Measurements from ENCODE around the gene FAT1.
A peak's percentile ranks its signal among the peaks of the same experiment; 100 is the strongest.

FAT1 gene

DNA sequence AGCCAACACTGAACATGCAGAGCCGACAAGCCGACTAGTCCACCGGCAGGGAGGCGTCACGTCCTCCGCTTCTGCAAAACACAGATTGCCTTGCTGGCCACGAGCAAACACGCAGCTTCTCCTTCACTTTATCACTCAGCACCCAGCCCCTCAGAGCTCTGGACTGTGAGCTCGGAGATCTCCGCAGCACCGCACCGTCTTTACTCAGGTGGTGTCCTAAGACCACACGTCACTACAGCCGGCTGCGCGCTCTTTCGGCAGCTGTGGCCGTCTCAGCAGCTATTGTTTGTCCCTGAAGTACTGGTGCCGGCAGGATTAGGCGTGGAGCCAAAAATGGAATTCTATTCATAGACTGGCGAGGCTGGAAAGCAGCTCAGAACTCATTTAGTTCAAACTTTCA lies 72.0 kb downstream of the FAT1 start:
- DNase-seq (ENCODE audit: low spot score): no peak

- no peak for DNase-seq (ENCODE audit: low spot score)
Measured at GRCh38 chr4:186651181-186651603, 72.5 kb downstream of the FAT1 start.

DNA sequence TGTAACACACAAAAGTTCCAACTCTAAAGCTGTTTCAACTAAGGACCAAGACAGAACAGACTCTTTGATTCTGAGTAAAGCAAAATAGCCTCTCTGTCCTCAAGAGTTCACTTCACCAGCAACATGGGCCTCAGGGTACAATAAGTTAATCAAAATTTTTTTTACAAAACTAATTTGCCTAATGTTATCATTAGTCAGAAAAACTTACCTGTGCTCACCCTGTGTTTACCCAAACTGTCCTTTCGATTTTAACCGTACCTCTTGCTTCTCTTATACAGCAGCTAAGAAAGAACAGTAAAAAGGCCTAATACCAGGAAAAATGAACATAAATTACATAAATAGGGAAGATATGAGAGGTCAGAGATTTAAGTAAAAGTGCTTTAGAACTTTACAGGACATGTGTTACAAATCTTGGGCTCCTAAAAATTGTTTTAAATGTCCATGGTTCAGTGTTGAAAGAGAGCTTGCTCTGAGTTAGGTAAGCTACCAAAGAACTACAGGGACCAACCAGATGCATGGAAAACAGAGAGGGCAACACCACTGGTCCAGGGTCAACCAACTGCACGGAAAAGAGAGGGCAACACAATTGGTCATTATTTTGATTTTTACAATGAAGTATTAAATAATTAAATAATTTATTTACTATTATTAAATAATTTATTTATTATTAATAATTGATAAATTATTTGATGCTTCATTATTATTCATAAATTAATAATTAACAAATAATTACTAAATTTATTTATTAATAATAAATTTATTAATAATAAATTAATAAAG lies 73.1 kb downstream of the FAT1 start:
- DNase-seq (ENCODE audit: low spot score): no peak

DNA sequence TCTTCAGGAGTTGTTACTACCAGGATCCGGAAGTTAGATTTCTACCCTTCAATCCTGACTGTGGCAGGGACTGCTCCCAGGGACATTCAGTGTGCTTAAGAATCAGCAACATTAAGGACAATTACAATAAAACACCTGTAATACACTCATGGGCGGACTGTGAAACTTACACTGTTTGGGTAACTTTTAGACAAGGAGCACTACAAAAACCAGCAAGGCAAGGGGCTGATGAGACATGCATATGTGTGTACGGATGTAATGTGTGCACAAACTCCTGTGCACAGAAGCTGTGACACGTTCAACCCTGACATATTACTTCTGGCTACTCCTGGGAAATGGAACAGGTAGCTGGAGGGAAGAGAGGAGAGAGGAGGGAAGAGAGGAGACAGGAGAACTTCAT lies 75.8 kb downstream of the FAT1 start:
- no peak for DNase-seq (ENCODE audit: low spot score)

GRCh38 chr4:186644737-186645261 lies 78.9 kb downstream of the FAT1 start:
- no peak for DNase-seq (ENCODE audit: low spot score)

DNA sequence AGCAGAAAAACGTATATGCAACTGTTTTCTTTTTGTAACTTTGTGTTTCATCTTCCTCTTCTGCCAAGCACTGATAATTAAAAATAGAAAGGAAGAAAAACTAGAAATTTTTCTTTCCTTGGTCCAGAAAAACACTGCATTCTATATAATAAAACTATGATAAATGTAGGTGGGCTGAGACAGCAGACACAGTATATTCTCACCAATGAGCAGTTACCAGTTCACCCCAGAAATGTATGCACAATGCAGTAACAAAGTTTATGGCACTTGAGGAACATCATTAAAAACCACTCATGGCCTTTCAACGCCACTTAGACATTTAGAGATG lies 79.4 kb downstream of the FAT1 start:
- DNase-seq (ENCODE audit: low spot score): no peak

DNA sequence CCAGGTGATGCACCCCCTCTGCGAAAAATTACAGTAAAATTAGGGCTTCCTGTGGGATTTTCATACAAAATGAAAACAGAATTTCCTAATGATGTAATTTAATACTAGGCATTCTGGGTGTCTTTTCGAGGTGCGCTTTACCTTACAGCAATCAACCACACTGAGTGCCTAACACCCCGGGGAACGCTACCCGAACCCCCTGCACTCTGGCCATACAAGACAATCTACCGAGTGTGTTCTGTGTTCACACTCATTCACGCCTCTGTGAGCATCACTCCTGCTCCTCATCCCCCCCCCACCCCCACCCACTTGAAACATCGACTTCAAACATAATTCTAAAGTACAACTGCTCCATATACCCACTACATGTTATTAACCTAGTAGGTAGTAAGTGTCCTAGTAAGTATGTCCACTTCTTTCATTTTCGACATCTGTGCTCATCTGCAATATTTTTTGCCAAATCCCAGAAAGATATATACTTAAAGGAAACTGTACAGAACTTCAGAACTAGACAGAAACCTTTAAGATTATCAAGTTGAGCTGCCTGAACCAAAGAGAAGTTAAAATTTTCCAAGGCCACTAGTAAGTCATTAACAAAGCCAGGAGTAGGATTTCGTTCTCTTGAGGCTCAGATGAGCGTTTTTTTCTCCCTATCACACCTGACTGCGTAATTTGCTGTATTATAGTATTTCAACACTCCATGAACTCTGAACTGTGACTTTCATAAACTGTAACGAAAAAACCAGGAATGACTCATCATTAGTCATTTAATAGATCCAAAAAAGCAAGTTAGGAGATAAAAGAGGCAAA lies 80.0 kb downstream of the FAT1 start:
- DNase-seq (ENCODE audit: low spot score): peak; percentile 26

DNA sequence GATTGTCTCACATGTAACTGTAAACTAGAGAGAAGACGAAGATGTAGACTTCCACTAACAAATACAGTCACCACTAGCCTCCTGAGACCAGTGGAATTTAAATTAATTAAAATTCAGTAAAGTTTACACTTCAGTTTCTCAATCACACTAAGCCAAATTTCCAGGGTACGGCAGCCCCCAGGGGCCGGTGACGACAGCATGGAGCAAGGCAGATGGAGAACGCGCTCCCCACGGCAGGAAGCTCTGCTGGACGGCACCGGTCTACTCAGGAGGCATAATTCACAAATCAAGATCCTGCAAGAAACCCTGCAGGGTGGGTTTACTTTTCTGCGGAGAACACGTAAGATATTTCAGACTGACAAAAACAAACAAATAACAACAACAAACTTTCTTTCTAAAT lies 80.7 kb downstream of the FAT1 start:
- DNase-seq (ENCODE audit: low spot score): no peak

- DNase-seq (ENCODE audit: low spot score): no peak
Measured at GRCh38 chr4:186642530-186642929, 81.1 kb downstream of the FAT1 start.

DNA sequence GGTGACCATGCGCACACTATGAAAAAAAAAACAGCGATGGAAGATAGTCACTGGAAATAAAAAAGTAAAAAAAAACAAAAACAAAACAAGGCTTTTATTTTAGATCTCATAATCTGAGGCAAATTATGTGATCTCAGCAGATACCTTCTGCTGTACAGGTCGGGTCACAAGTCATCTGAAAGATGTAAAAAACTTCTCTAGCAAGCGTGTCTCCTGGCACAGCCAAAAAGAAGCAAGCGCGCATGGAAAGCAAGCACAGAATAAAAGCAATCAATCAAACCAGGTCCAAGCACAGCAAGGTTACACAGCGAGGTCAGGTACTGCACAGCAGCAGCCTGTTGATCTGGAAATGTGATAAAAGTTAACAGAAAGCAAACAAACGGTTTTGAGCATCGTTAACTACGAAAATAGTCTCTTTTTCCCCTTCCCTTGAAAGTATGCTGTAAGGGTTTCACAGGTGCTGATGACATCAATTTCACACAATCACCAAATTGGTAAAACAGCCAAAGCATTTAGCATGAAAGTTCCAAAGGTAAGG lies 89.0 kb downstream of the FAT1 start:
- no peak for DNase-seq (ENCODE audit: low spot score)

DNA sequence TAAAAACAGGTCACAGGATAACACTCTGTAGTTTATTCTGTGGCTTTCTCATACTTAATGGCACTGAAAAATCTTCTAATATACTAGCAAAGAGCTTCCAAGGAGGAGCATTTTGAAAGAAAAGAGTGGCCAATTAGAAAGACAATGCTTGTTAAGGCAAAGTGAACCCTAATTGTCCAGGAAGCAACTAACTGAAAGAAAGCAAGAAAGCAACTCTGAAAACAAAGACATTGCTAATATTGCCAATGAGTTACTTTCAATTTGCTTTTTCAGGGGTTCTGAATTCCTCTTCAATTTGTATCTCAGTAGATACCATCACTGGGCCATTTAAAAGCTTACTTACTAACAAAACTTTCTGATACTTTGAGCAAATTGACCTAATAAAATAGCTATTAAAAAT lies 89.8 kb downstream of the FAT1 start:
- no peak for DNase-seq (ENCODE audit: low spot score)

DNA sequence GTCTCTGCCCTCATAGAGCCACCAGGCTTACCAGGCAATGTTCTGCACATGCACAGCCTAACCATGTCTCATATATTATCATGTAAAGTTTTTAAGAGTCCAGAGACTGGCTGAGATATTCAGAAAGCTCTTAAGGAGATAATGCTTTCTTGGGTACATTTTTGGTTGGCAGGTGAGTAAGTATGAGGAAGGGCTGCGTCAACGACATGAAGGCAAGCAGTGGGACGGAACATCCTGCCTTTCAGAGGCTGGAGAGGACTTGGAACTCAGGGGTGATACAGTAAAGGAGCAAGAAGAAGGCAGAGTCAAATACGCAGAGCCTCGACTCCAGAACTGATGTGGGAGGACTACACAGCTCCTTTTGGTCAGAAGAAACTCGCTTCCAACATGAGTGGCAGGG lies 93.5 kb downstream of the FAT1 start:
- no peak for DNase-seq (ENCODE audit: low spot score)

GRCh38 chr4:186628058-186628711 lies 95.5 kb downstream of the FAT1 start:
- DNase-seq (ENCODE audit: low spot score): no peak

DNA sequence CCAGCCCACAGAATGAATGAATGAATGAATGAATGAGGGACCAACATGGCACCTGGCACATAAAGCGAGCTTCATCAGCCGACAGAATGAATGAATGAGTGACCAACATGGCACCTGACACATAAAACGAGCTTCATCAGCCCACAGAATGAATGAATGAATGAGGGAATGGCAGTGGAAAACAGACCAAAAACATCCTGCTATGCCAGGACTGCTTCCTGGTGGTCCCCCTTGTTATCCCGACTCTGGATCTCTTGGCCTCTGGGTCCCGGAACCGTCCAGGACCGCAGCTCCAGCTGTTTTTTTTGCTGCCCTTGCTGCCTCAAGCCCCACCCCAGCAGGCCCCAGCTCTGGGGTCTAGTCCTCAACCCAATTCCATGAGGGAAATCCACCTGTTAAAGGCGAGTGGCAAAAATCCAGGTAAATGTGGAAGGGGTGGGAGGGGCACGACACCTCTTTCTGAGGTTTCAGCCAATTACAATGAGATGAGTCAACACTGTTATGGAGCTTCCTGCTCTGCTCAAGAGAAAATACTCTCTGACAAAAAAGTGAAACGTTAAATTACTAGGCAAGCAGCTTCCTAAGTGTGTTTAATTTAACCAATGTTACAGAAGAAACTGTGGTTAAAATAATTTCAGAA lies 96.3 kb downstream of the FAT1 start:
- DNase-seq (ENCODE audit: low spot score): peak; percentile 16

GRCh38 chr4:186624951-186625350 lies 98.7 kb downstream of the FAT1 start:
- DNase-seq (ENCODE audit: low spot score): peak; percentile 66

DNA sequence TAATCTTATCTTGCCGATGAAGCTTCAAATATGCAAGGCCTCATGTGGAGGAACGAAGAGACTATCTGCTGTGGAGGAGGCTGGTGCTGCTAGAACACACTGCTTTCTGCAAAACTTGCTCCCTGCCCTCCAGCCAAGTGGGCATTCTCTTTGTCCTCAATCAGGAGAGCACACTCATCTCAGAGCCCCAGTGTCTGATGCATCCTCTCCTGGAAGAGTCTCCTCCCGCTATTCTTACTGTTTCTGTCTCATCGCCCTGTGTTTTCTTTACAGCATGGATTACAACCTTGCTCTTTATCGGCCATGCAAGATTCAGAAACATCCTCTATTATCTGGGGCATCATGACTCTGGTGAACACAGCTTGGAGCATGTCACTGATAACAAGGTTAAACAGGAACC lies 100.1 kb downstream of the FAT1 start:
- DNase-seq (ENCODE audit: low spot score): no peak

- DNase-seq (ENCODE audit: low spot score): peak; percentile 71
Measured at GRCh38 chr4:186622788-186623464, 100.7 kb downstream of the FAT1 start.

DNA sequence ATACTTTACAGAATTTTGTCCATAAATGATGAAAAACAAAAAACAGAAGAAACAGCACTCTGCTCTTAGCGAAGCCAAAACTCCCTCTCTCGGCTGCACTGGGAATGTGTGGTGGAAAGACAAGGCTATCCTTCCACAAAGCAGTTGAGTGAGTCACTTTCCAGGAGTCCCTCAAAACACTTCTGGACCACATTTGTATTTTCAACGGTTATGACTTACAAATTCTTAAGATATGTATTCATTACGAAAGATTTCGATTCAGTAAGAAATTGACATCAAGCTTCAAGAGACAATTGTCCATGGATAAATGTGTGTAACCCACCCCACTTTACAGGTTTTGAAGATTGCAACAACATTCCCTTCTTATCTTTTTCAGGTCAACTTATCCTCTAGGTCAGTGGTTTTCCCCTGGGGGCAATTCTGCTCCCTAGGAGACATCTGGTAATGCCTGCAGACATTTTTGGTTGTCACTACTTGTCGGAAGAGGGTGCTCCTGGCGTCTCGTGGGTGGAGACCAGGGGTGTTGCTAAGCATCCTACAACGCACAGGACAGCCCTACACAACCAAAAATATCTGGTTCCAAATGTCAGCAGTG lies 101.6 kb downstream of the FAT1 start:
- DNase-seq (ENCODE audit: low spot score): peak; percentile 79

GRCh38 chr4:186619088-186619487 lies 104.6 kb downstream of the FAT1 start:
- no peak for DNase-seq (ENCODE audit: low spot score)

GRCh38 chr4:186617921-186618320 lies 105.7 kb downstream of the FAT1 start:
- DNase-seq (ENCODE audit: low spot score): no peak

DNA sequence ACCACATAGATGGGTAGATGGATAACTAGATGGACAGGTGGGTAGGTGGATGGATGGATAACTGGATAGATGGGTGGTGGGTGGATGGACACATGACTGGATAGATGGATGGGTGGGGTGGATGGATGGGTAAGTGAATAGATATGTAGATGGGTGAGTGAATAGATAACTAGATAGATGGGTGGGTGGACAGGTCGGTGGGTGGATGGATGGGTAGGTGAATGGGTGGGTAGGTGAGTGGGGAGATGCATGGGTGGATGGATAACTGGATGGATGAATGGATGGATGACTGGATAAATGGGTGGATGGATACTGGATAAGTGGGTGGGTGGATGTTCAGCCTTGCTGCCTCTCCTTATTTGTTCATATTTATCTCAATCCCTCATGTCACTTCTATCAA lies 116.2 kb downstream of the FAT1 start:
- DNase-seq (ENCODE audit: low spot score): no peak

Data from GM03348 (cell line).